Ovary (tissue), 3 donors: ENCODE measurements around the gene AIFM3.

Source experiments
- EP300 ChIP-seq: sonication (generic); formaldehyde crosslinking; IDR thresholded peaks from one replicate; pipeline ENCODE4 v1.6.1; 2017; ENCODE audit warnings: antibody characterized with exemption
- POLR2A ChIP-seq: fragments of 450-650 bp; IDR thresholded peaks from one replicate; pipeline ENCODE4 v1.6.1; 2017; ENCODE audit warnings: antibody characterized with exemption, mild to moderate bottlenecking, moderate library complexity
- TF ChIP-seq, protein P1 (sequence below), 3 donors: fragments of 450-650 bp in 2 of 3; fragments of 200-600 bp in 1 of 3; IDR thresholded peaks; one replicate each; pipeline versions ENCODE4 v1.5.1 to v1.8.0; 2016 to 2022; ENCODE audit warnings: antibody characterized with exemption in 3 of 3, mild to moderate bottlenecking in 1 of 3
- donor health status: DM: no; HTN: no; CAD: no.

DNA sequence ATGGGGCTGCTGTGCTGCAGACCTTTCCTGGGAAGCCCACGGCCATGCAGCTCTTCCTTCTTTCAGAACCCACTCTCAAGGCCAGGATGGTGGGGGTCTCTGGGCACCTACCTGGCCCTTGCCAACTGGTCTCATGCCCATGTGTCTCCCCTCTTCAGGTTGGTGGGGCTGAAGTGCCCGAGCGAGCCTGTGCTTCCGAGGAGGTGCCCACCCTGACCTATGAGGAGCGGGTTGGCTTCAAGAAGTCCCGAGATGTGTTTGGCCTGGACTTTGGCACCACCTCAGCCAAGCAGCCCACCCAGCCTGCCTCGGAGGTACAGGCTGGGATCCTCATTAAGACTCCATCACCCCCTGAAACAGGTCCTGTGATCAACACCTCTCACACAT, 25.0 kb downstream of the AIFM3 start:
- no peak for TF ChIP-seq EP300
- TF ChIP-seq POLR2A: no peak
- TF ChIP-seq, protein P1, sequence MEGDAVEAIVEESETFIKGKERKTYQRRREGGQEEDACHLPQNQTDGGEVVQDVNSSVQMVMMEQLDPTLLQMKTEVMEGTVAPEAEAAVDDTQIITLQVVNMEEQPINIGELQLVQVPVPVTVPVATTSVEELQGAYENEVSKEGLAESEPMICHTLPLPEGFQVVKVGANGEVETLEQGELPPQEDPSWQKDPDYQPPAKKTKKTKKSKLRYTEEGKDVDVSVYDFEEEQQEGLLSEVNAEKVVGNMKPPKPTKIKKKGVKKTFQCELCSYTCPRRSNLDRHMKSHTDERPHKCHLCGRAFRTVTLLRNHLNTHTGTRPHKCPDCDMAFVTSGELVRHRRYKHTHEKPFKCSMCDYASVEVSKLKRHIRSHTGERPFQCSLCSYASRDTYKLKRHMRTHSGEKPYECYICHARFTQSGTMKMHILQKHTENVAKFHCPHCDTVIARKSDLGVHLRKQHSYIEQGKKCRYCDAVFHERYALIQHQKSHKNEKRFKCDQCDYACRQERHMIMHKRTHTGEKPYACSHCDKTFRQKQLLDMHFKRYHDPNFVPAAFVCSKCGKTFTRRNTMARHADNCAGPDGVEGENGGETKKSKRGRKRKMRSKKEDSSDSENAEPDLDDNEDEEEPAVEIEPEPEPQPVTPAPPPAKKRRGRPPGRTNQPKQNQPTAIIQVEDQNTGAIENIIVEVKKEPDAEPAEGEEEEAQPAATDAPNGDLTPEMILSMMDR (IDR thresholded peaks at IDR 0.05): no peak
